ENCODE results near the gene KLHL21.

GRCh38 chr1:6587261-6588005 is 15.2 kb downstream of the KLHL21 start:
- TF ChIP-seq EZH2 (IDR thresholded peaks at IDR 0.05; ENCODE audit: insufficient read depth, poor library complexity, severe bottlenecking), result no peak
- TF ChIP-seq EZH2phosphoT487 (IDR thresholded peaks at IDR 0.05; ENCODE audit: insufficient read depth, low read depth), result no peak

All from GM23248 (cell line).